Activated effector memory CD4-positive, alpha-beta T cell treated with Interleukin-2 at 50 U/mL for 16 hours (primary cell): Measurements from ENCODE around the gene EIF1AD.

Source experiments
- DNase-seq: peaks from one replicate; pipeline ENCODE4 v3.0.0-alpha.2; 2020

Gene EIF1AD

GRCh38 chr11:65997286-65997685 is 4.7 kb downstream of the EIF1AD start:
- DNase-seq = no peak

GRCh38 chr11:65992056-65992455 is 9.9 kb downstream of the EIF1AD start:
- no peak for DNase-seq

- DNase-seq = peak; percentile 81
Observed at GRCh38 chr11:65988791-65989592, 13.0 kb downstream of the EIF1AD start.

GRCh38 chr11:65987336-65987735 is 14.6 kb downstream of the EIF1AD start:
- no peak for DNase-seq

GRCh38 chr11:65983589-65983987 is 18.4 kb downstream of the EIF1AD start:
- no peak for DNase-seq

GRCh38 chr11:65982824-65983588 is 19.0 kb downstream of the EIF1AD start:
- DNase-seq = no peak

- DNase-seq = no peak
Observed at GRCh38 chr11:65981972-65982823, 19.8 kb downstream of the EIF1AD start.

- no peak for DNase-seq
Observed at GRCh38 chr11:65981101-65981740, 20.7 kb downstream of the EIF1AD start.

- DNase-seq = no peak
Observed at GRCh38 chr11:65979261-65979759, 22.6 kb downstream of the EIF1AD start.

- DNase-seq = no peak
Observed at GRCh38 chr11:65978391-65979238, 23.3 kb downstream of the EIF1AD start.

GRCh38 chr11:65977621-65978390 is 24.2 kb downstream of the EIF1AD start:
- DNase-seq = no peak

- DNase-seq = no peak
Observed at GRCh38 chr11:65976216-65977176, 25.5 kb downstream of the EIF1AD start.

- no peak for DNase-seq
Observed at GRCh38 chr11:65975771-65976170, 26.2 kb downstream of the EIF1AD start.

- no peak for DNase-seq
Observed at GRCh38 chr11:65973439-65974110, 28.4 kb downstream of the EIF1AD start.

GRCh38 chr11:65972116-65972515 is 29.8 kb downstream of the EIF1AD start:
- no peak for DNase-seq

GRCh38 chr11:65968600-65969482 is 33.1 kb downstream of the EIF1AD start:
- DNase-seq = no peak

GRCh38 chr11:65967329-65967934 is 34.5 kb downstream of the EIF1AD start:
- DNase-seq = no peak
